Fibroblast of villous mesenchyme (primary cell): ENCODE results near the gene EVI2A. TPM values are rescaled to one million over a fixed set of nuclear protein-coding genes. Genes with fewer than 3 reads are reported as not detected.
"Not testable (repeated sequence)": the region's sequence is repeated elsewhere in the genome, so short reads cannot be mapped to it uniquely, and the experiment has no call there.

Source experiments
- DNase-seq: peaks from one replicate; pipeline ENCODE4 v3.0.0-alpha.2; 2010; ENCODE audit warnings: low read depth
- H3K4me3 ChIP-seq: 2 replicates; pipeline ENCODE4 v1.5.1; 2011; ENCODE audit warnings: low read depth, mild to moderate bottlenecking, low read length
- total RNA-seq: library from RNA; depleted of rRNA; stranded (reverse); fragments of >200 nt; gene quantifications from 2 replicates; pipeline ENCODE4 v1.2.3, GENCODE V29; 2012
- TF ChIP-seq, protein P1 (sequence below): IDR thresholded peaks from 2 replicates; pipeline ENCODE4 v1.5.1; 2012; ENCODE audit warnings: low read depth, mild to moderate bottlenecking, low read length; ENCODE audit not compliant: insufficient read depth

EVI2A gene
- total RNA-seq, 1 donor = 0.43 TPM

DNA sequence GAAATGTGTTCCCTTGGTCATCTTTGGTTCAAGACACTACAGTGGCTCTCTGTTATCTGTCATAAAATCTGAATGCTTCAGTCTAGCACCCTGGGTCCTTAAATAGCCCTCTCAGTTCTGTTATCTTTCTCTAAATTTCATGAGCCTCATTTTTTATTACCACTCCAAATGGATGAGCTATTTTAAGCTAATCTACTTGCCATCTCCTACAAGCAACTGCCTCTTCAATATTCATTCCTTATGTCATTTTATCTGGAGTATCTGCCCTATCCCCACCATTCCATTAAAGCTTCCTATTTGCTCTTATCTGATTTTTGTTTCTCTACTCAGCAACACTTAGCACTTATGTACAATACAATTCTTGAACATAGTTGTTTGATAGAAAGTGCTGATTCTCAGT lies 28.0 kb upstream of the EVI2A start:
- no peak for DNase-seq
- H3K4me3 ChIP-seq = no peak overlapping the region
- TF ChIP-seq, protein P1, sequence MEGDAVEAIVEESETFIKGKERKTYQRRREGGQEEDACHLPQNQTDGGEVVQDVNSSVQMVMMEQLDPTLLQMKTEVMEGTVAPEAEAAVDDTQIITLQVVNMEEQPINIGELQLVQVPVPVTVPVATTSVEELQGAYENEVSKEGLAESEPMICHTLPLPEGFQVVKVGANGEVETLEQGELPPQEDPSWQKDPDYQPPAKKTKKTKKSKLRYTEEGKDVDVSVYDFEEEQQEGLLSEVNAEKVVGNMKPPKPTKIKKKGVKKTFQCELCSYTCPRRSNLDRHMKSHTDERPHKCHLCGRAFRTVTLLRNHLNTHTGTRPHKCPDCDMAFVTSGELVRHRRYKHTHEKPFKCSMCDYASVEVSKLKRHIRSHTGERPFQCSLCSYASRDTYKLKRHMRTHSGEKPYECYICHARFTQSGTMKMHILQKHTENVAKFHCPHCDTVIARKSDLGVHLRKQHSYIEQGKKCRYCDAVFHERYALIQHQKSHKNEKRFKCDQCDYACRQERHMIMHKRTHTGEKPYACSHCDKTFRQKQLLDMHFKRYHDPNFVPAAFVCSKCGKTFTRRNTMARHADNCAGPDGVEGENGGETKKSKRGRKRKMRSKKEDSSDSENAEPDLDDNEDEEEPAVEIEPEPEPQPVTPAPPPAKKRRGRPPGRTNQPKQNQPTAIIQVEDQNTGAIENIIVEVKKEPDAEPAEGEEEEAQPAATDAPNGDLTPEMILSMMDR = no peak

DNA sequence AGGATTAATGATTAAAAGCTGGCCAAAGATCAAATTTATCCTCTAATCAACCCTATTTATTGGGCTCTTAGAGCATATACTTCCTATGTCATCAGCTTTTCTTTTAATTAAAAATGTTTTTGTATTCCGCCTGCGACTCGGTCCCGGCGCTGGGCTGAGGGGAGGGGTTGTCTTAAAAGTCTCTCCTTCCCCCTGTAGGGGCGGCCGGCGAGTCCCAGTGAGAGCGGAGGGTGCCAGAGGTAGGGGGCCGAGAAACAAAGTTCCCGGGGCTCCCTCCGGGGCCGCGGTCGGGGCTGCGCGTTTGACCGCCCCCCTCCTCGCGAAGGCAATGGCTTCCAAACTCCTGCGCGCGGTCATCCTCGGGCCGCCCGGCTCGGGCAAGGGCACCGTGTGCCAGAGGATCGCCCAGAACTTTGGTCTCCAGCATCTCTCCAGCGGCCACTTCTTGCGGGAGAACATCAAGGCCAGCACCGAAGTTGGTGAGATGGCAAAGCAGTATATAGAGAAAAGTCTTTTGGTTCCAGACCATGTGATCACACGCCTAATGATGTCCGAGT lies 23.8 kb upstream of the EVI2A start:
- H3K4me3 ChIP-seq, DNase-seq: not testable (repeated sequence)

DNA sequence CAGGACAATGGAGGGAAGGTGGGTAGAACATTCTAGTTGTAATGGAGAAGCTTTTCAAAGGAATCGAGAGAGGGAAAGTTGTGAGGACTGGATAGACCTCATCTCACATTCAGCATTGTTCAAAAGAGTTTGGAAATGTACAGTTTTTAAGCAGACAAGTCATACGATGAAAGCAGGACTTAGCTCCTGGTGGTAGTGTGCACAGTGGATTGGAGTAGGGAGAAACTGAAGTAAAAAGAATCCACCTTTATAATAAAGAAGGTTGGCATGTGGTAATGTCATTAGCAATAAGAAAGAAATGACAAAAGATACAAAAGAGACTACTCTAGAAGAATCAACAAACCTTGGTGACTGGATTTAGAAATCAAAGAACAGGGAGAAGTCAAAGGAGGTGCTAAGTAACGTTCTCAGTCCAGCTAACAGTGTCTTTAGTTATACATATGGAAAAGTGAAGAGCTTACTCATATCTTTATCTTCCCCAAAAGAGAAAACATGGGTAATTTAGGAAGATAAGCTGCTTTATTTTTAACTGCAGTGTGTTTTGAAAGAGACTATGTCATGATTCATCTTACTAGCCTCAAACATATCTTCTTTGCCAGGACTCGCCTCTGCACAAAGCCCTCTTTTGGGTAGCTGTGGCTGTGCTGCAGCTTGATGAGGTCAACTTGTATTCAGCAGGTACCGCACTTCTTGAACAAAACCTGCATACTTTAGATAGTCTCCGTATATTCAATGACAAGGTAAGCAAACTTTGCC lies 18.7 kb upstream of the EVI2A start:
- H3K4me3 ChIP-seq = no peak overlapping the region
- TF ChIP-seq, protein P1 = no peak
- peak; percentile 89 for DNase-seq

DNA sequence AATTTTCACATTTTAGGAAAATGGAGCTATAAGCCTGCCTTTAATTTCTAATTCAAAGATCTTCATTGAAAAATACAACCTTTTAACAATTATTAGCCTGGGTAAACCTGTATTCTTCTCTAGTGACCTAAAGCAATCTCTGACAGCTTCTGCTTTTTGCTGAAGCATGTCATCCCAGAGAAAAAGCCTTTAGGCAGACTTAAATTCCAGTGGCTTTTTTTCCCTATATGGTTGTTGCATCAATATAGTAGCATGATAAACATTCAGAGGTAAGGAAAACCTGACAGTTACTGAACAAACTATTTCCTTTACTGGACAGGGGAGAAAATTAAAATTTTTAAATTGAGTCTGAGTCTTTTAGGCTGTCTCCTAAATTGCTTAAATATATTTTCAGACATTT lies 7.8 kb upstream of the EVI2A start:
- TF ChIP-seq, protein P1 = no peak
- DNase-seq = no peak
- no peak overlapping the region for H3K4me3 ChIP-seq

DNA sequence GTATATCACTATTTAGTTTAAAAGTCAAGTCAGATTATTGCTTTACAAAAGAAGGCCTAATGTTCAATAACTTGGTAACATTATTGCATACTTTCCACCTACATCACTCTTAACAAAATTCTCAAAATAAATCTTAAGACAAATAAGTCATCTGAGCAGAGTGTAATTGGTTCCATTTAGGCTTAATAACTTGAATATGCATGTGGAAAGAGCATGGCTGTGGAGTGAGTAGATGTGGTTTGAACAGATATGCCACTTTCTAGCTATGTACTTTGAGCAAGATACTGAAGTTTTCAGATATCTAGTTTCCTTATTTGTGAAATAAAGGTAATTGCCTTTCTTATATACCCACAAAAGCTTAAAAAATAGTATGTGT lies 6.7 kb upstream of the EVI2A start:
- H3K4me3 ChIP-seq = no peak overlapping the region
- peak; percentile 42 for DNase-seq
- TF ChIP-seq, protein P1 = no peak

DNA sequence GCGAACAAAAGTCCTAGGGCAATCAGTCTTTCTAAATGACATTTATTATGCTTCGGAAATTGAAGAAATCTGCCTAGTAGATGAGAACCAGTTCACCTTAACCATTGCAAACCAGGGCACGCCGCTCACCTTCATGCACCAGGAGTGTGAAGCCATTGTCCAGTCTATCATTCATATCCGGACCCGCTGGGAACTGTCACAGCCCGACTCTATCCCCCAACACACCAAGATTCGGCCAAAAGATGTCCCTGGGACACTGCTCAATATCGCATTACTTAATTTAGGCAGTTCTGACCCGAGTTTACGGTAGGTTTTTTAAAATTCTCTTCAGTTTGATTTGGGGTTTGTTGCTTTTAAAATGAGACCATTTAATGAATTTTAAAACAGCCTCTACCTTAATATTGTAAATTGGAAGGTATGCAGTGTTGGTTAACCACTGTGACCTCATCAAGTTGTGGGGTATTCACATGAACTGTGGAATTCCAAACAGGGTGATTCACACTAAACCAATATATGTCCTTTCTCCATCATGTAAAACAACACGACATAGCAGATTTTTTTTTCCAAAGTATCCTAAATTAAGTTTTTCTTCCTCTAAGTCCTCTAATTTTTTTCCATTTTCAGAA lies 6.2 kb upstream of the EVI2A start:
- H3K4me3 ChIP-seq = no peak overlapping the region
- TF ChIP-seq, protein P1 = no peak
- DNase-seq = peak; percentile 86

DNA sequence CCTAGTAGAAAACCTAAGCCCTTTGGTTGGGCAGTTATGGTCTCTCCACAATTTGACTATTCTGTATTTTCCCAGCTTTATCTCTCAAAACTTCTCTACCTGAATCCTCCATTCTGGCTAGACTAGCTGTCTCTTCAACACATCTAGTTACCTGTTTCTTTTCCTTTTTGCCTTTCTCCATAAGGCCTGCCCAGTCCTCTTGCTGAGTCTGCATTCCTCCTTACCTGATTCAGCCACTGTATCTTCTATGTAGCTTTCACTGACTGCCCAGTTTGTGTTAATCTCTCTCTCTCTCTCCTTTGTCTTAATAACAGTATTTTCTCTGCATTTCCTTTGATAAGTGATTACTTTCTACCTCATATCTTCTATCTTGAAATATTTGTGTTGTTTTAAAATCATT lies 2.1 kb upstream of the EVI2A start:
- DNase-seq = no peak
- H3K4me3 ChIP-seq = no peak overlapping the region
- TF ChIP-seq, protein P1 = no peak
